Adrenal gland (tissue), 5 donors: ENCODE data around the gene MPDZ.

ENCODE experiments used
- POLR2A ChIP-seq, 2 donors: fragments of 450-650 bp; IDR thresholded peaks; one replicate each; pipeline ENCODE4 v1.6.1; 2017; ENCODE audit warnings: antibody characterized with exemption in 2 of 2, mild to moderate bottlenecking in 2 of 2, moderate library complexity in 1 of 2
- TF ChIP-seq, protein P1 (sequence below), 6 experiments: fragments of 450-650 bp in 4 of 6; fragments of 200-600 bp in 2 of 6; sonication (generic) in 1 of 6; IDR thresholded peaks; 1 replicate in 5 of 6; 2 replicates in 1 of 6; pipeline versions ENCODE4 v1.5.1 to v1.8.0; 2016 to 2021; ENCODE audit warnings: antibody characterized with exemption in 6 of 6, mild to moderate bottlenecking in 2 of 6, moderate library complexity in 1 of 6
- donor health status: DM: no; HTN: no; CAD: no.

- TF ChIP-seq, protein P1, sequence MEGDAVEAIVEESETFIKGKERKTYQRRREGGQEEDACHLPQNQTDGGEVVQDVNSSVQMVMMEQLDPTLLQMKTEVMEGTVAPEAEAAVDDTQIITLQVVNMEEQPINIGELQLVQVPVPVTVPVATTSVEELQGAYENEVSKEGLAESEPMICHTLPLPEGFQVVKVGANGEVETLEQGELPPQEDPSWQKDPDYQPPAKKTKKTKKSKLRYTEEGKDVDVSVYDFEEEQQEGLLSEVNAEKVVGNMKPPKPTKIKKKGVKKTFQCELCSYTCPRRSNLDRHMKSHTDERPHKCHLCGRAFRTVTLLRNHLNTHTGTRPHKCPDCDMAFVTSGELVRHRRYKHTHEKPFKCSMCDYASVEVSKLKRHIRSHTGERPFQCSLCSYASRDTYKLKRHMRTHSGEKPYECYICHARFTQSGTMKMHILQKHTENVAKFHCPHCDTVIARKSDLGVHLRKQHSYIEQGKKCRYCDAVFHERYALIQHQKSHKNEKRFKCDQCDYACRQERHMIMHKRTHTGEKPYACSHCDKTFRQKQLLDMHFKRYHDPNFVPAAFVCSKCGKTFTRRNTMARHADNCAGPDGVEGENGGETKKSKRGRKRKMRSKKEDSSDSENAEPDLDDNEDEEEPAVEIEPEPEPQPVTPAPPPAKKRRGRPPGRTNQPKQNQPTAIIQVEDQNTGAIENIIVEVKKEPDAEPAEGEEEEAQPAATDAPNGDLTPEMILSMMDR (IDR thresholded peaks at IDR 0.05): no peak
- no peak for TF ChIP-seq POLR2A (IDR thresholded peaks at IDR 0.05)
Measured at GRCh38 chr9:13263511-13263910, 16.0 kb downstream of the MPDZ start.
